BJ (cell line): Measurements from ENCODE around the gene CFAP161. TPM values are rescaled to one million over a fixed set of nuclear protein-coding genes. Genes with fewer than 3 reads are reported as not detected.
"Not testable (repeated sequence)": the region's sequence is repeated elsewhere in the genome, so short reads cannot be mapped to it uniquely, and the experiment has no call there.

ENCODE experiments used
- CTCF ChIA-PET: fragments of 350-600 bp; formaldehyde crosslinking; extraction: SDS; loops from one replicate; lab custom pipeline; 2021; ENCODE audit warnings: antibody characterized with exemption, inconsistent platforms; lab: Yijun Ruan, JAX
- POLR2A ChIA-PET: fragments of 300-600 bp; sonication (Branson Sonifier 250); formaldehyde crosslinking; extraction: SDS; loops from one replicate; lab custom pipeline; 2021; ENCODE audit warnings: antibody characterized with exemption; lab: Charles Lee
- DNase-seq: peaks from one replicate; pipeline ENCODE4 v3.0.0-alpha.2; 2011; ENCODE audit warnings: low read depth
- H3K27me3 ChIP-seq: 2 replicates; pipeline ENCODE4 v1.6.0; 2011; ENCODE audit warnings: low read length; ENCODE audit not compliant: control insufficient read depth, insufficient read depth
- H3K36me3 ChIP-seq: 2 replicates; pipeline ENCODE4 v1.5.1; 2011; ENCODE audit warnings: low read length; ENCODE audit not compliant: control insufficient read depth, insufficient read depth
- H3K4me3 ChIP-seq: 2 replicates; pipeline ENCODE4 v1.5.1; 2011; ENCODE audit warnings: low read depth, mild to moderate bottlenecking, control low read depth, low read length
- polyA plus RNA-seq: library from polyadenylated mRNA; depleted of rRNA; stranded (reverse); fragments of >200 nt; gene quantifications from 2 replicates; pipeline ENCODE4 v1.2.3, GENCODE V29; 2011
- TF ChIP-seq, protein P1 (sequence below): IDR thresholded peaks from 2 replicates; pipeline ENCODE4 v1.5.1; 2011; ENCODE audit warnings: low read depth, mild to moderate bottlenecking, control low read depth, inconsistent platforms, low read length, moderate library complexity; ENCODE audit not compliant: insufficient read depth

CFAP161 gene
- polyA plus RNA-seq, 1 experiment: not detected

DNA sequence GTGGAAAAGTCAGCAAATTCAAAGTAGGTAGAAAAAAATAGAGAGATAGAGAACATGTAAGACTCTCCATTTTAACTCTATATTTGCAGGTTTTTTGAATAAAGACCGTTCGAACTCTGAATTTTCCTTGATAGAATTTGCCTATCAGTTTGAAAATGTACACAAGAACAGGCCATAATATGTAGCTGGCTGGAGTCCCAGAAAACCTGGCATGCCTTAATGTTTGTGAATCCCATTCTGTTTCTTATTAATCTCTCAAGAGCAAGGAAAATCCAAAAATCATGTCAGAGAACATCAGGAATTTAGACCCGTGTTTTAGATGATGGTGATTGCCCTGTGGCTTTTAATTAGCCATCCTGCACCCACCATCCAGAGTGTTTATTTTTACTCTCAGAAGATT is 7.2 kb upstream of the CFAP161 start:
- Histone ChIP-seq H3K36me3 (no peaks in the 10 kb centered on the region), H3K4me3 (no peak overlapping the region), H3K27me3 (no peaks in the 10 kb centered on the region; the same call in none of the 2 replicates)
- TF ChIP-seq, protein P1, sequence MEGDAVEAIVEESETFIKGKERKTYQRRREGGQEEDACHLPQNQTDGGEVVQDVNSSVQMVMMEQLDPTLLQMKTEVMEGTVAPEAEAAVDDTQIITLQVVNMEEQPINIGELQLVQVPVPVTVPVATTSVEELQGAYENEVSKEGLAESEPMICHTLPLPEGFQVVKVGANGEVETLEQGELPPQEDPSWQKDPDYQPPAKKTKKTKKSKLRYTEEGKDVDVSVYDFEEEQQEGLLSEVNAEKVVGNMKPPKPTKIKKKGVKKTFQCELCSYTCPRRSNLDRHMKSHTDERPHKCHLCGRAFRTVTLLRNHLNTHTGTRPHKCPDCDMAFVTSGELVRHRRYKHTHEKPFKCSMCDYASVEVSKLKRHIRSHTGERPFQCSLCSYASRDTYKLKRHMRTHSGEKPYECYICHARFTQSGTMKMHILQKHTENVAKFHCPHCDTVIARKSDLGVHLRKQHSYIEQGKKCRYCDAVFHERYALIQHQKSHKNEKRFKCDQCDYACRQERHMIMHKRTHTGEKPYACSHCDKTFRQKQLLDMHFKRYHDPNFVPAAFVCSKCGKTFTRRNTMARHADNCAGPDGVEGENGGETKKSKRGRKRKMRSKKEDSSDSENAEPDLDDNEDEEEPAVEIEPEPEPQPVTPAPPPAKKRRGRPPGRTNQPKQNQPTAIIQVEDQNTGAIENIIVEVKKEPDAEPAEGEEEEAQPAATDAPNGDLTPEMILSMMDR: no peak
- CTCF ChIA-PET: interaction anchor here (1.3 to 3.6 kb wide), 2 partner anchors 10 to 138 kb away, joined by 4 to 11 read pairs; no protein-coding TSS in a partner anchor
- POLR2A ChIA-PET: no interaction called here
- DNase-seq: no peak

DNA sequence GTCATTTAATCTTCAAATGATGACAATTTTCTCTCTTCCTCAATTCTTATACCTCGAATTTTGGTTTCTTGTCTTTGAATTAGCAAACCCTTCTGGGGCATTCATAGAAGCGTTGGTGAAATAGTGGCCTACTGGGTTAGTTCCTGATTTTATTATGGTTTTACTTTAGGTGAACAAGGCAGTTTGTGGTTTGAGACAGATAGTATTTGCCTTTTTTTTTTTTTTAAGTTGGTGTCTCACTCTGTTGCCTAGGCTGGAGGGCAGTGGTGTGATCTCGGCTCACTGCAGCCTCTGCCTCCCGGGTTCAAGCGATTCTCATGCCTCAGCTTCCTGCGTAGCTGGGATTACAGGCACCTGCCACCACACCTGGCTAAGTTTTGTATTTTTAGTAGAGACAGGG is 7.4 kb downstream of the CFAP161 start:
- H3K36me3 ChIP-seq, POLR2A ChIA-PET, DNase-seq, H3K27me3 ChIP-seq, CTCF ChIA-PET, H3K4me3 ChIP-seq: not testable (repeated sequence)

DNA sequence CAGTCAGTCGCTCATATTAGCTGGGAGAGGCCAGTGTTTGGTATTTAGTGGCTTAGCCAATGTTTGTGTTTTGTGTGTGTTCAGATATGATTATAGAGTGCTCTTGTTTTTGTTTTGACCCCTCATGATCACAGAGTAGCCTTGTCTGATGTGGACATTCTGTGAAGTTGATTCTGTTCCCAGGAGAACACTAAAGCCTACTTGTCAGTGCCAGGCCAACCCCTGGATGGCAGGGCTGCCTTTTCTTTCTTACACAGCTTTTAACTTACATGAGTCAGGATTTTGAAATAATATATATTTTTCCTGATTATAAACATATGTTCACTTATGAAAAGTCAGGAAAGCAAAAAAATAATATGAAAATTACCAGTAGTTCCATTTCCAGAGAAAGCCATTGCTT is 11.9 kb downstream of the CFAP161 start:
- Histone ChIP-seq H3K27me3 (no peaks in the 10 kb centered on the region), H3K4me3 (no peak overlapping the region), H3K36me3 (no peaks in the 10 kb centered on the region)
- ChIA-PET POLR2A (no interaction called here), CTCF (interaction anchor here (2.0 kb wide), 1 partner anchor 120 kb away, joined by 10 read pairs; no protein-coding TSS in a partner anchor)
- TF ChIP-seq, protein P1: no peak
- DNase-seq: no peak

DNA sequence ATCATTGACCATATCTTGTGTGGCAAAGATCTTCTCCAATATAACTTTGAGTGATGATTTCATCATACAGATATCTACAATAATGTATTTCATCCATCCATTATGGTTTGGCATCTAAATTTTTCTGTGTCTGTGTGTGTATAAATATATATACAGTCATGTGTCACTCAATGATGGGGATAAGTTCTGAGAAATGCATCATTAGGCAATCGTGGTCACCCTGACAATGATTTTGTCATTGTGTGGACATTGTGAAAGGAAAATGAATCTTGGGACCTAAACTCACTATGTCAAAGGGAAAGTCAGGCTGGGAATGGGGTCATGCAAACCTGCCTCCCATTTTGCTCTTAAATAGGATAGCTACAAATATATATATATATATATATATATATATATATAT is 12.4 kb downstream of the CFAP161 start:
- Histone ChIP-seq H3K4me3 (no peak overlapping the region), H3K27me3 (no peaks in the 10 kb centered on the region; the same call in 1 of the 2 replicates), H3K36me3 (no peaks in the 10 kb centered on the region)
- no peak for DNase-seq
- TF ChIP-seq, protein P1: no peak
- CTCF ChIA-PET: interaction anchor here (2.0 kb wide), 1 partner anchor 120 kb away, joined by 10 read pairs; no protein-coding TSS in a partner anchor
- POLR2A ChIA-PET: no interaction called here

DNA sequence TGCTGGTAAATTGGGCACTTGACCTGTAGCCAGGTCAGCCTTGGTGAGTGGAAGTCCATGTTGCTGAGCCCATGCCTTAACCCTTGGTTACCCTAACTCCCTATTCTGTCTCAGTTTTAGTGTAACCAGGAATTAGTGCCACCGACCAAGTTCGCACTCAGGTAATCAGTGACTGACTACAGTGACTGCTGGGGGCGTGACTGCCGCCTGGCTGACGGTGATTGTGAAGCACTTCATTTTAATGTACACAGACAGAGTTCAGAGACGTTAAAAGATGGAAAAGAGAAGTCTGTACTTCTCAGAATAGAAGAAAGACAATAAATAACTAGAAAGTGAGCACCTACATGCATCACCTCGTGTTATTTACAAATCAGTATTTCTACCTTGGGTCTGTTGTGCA is 17.3 kb downstream of the CFAP161 start:
- H3K27me3 ChIP-seq: no peaks in the 10 kb centered on the region; the same call in 1 of the 2 replicates
- no peak overlapping the region for H3K4me3 ChIP-seq
- POLR2A ChIA-PET: no interaction called here
- DNase-seq: no peak
- no peaks in the 10 kb centered on the region for H3K36me3 ChIP-seq
- CTCF ChIA-PET: interaction anchor here (1.8 to 8.1 kb wide), 2 partner anchors 8 to 114 kb away, joined by 6 to 127 read pairs; no protein-coding TSS in a partner anchor
- TF ChIP-seq, protein P1: no peak

DNA sequence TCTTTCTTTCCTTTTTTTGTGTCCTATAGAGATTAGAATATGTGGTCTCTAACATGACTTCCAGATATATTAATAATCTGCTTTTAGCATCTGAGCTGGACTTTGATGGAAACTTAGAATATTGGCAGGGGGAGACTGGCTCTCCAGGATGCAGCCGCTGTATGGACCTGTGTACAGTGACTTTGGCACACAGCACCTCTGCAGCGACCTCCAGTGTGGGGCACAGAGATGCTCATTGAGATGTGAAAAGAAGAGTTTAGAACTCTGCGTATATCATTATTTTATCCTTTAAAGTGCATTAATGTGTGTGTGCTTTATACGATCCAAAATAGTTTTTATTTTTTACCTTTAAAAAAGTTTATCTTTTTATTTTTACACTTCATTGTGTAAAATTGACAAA is 18.3 kb downstream of the CFAP161 start:
- ChIA-PET CTCF (interaction anchor here (0.6 to 8.1 kb wide), 6 partner anchors 9 to 175 kb away, joined by 3 to 127 read pairs (median 6); no protein-coding TSS in a partner anchor), POLR2A (no interaction called here)
- DNase-seq: no peak
- Histone ChIP-seq H3K27me3 (no peaks in the 10 kb centered on the region; the same call in 1 of the 2 replicates), H3K4me3 (no peak overlapping the region), H3K36me3 (no peaks in the 10 kb centered on the region)
- TF ChIP-seq, protein P1: no peak
